CD4-positive, alpha-beta T cell treated with Interleukin-17A for 1 hour (primary cell): ENCODE measurements around the gene SPATA21.
"Not testable (repeated sequence)": the region's sequence is repeated elsewhere in the genome, so short reads cannot be mapped to it uniquely, and the experiment has no call there.

Experiments
- DNase-seq: peaks from one replicate; pipeline ENCODE4 v3.0.0-alpha.2; 2020

The SPATA21 gene

GRCh38 chr1:16376971-16377370, 60.3 kb downstream of the SPATA21 start:
- DNase-seq: no peak

GRCh38 chr1:16375521-16376340, 61.5 kb downstream of the SPATA21 start:
- no peak for DNase-seq

- no peak for DNase-seq
These were observed 63.0 kb downstream of the SPATA21 start for GRCh38 chr1:16374266-16374665.

- DNase-seq: no peak
These were observed 64.5 kb downstream of the SPATA21 start for GRCh38 chr1:16372535-16373285.

GRCh38 chr1:16371725-16372124, 65.5 kb downstream of the SPATA21 start:
- peak; percentile 55 for DNase-seq

GRCh38 chr1:16369821-16370220, 67.4 kb downstream of the SPATA21 start:
- no peak for DNase-seq

GRCh38 chr1:16367968-16368890, 69.0 kb downstream of the SPATA21 start:
- no peak for DNase-seq

- peak; percentile 91 for DNase-seq
These were observed 69.8 kb downstream of the SPATA21 start for GRCh38 chr1:16367258-16367967.

- peak; percentile 99 for DNase-seq
These were observed 70.4 kb downstream of the SPATA21 start, which contains the start of gene SZRD1 for GRCh38 chr1:16366722-16367257. SZRD1 (plus strand) TSS chr1:16367242; CDS start chr1:16367258, 16 bp downstream.

GRCh38 chr1:16365146-16365498, 72.1 kb downstream of the SPATA21 start:
- not testable (repeated sequence) for DNase-seq

GRCh38 chr1:16356867-16357266, 80.4 kb downstream of the SPATA21 start:
- DNase-seq: no peak

GRCh38 chr1:16354619-16355018, 82.6 kb downstream of the SPATA21 start:
- DNase-seq: no peak

- DNase-seq: peak; percentile 29
These were observed 84.2 kb downstream of the SPATA21 start for GRCh38 chr1:16352842-16353535.

- peak; percentile 95 for DNase-seq
These were observed 85.0 kb downstream of the SPATA21 start, which contains the start of gene FBXO42 for GRCh38 chr1:16351994-16352841. FBXO42 (minus strand) TSS chr1:16352480; CDS start chr1:16315418, 37,062 bp downstream.

GRCh38 chr1:16351456-16351993, 85.7 kb downstream of the SPATA21 start:
- no peak for DNase-seq

- DNase-seq: no peak
These were observed 87.3 kb downstream of the SPATA21 start for GRCh38 chr1:16349847-16350406.
